K562 (cell line): ENCODE measurements around the gene JPT1. TPM values are rescaled to one million over a fixed set of nuclear protein-coding genes. Genes with fewer than 3 reads are reported as not detected.
A peak's percentile ranks its signal among the peaks of the same experiment; 100 is the strongest.

Source experiments
- ATF6 ChIP-seq: sonication (generic); formaldehyde crosslinking; IDR thresholded peaks from 2 replicates; pipeline ENCODE4 v1.4.0; 2020; ENCODE audit warnings: mild to moderate bottlenecking, missing genetic modification reagents
- E2F1 ChIP-seq: sonication (generic); formaldehyde crosslinking; IDR thresholded peaks from 2 replicates; pipeline ENCODE4 v1.8.1; 2023; ENCODE audit warnings: mild to moderate bottlenecking, missing genetic modification reagents, moderate library complexity
- E2F4 ChIP-seq: sonication (generic); formaldehyde crosslinking; IDR thresholded peaks from 2 replicates; pipeline ENCODE4 v1.8.0; 2022; ENCODE audit warnings: mild to moderate bottlenecking, low read depth, missing genetic modification reagents
- HLTF ChIP-seq: fragments of 450-650 bp; IDR thresholded peaks from 2 replicates; pipeline ENCODE4 v1.6.1; 2016
- KDM4B ChIP-seq, 2 experiments: fragments of 450-650 bp in 1 of 2; sonication (generic) in 1 of 2; IDR thresholded peaks; 2 replicates each; pipeline ENCODE4 v1.6.1; 2016 to 2017; ENCODE audit warnings: borderline replicate concordance in 2 of 2, antibody characterized with exemption in 1 of 2, low read depth in 1 of 2, mild to moderate bottlenecking in 1 of 2
- NONO ChIP-seq, 2 experiments: fragments of 200-400 bp in 1 of 2; fragments of 450-650 bp in 1 of 2; formaldehyde crosslinking in 1 of 2; IDR thresholded peaks; 2 replicates each; pipeline ENCODE4 v1.6.1; 2017; ENCODE audit warnings: low read depth in 2 of 2, mild to moderate bottlenecking in 2 of 2, moderate library complexity in 2 of 2, low read length in 1 of 2
- NR3C1 ChIP-seq: sonication (generic); formaldehyde crosslinking; IDR thresholded peaks from 2 replicates; pipeline ENCODE4 v1.8.1; 2022; ENCODE audit warnings: missing genetic modification reagents
- PHB ChIP-seq: fragments of 250-450 bp; sonication (Bioruptor Pico); IDR thresholded peaks from 2 replicates; pipeline ENCODE4 v1.5.0; 2021
- REST ChIP-seq, 2 experiments: fragments of 450-650 bp; formaldehyde crosslinking in 1 of 2; IDR thresholded peaks; 2 replicates each; pipeline versions ENCODE4 v1.4.0 to v1.6.1; 2014 to 2020; ENCODE audit warnings: mild to moderate bottlenecking in 2 of 2, borderline replicate concordance in 1 of 2, low read depth in 1 of 2
- RNF2 ChIP-seq: sonication (generic); IDR thresholded peaks from 2 replicates; pipeline ENCODE4 v1.6.1; 2016
- ZBTB43 ChIP-seq: sonication (generic); formaldehyde crosslinking; IDR thresholded peaks from 2 replicates; pipeline ENCODE4 v1.8.0; 2023; ENCODE audit warnings: mild to moderate bottlenecking, missing genetic modification reagents
- ZKSCAN1 ChIP-seq: fragments of 150-350 bp; IDR thresholded peaks from 2 replicates; pipeline ENCODE4 v1.6.1; 2016; ENCODE audit warnings: low read depth, low read length
- ZNF239 ChIP-seq: fragments of 250-450 bp; sonication (Bioruptor Pico); IDR thresholded peaks from 2 replicates; pipeline ENCODE4 v1.4.0; 2020; ENCODE audit warnings: mild to moderate bottlenecking
- ZNF282 ChIP-seq: sonication (generic); formaldehyde crosslinking; IDR thresholded peaks from 2 replicates; pipeline ENCODE4 v1.8.1; 2023; ENCODE audit warnings: missing genetic modification reagents
- ZNF311 ChIP-seq: fragments of 250-450 bp; sonication (Bioruptor Pico); IDR thresholded peaks from 2 replicates; pipeline ENCODE4 v1.4.0; 2020; ENCODE audit warnings: mild to moderate bottlenecking, moderate library complexity
- polyA plus RNA-seq, 8 experiments: library from polyadenylated mRNA; depleted of rRNA in 4 of 8; stranded (reverse) in 5 of 8; unstranded in 3 of 8; fragments of >200 nt; fragmentation: Nextera tagmentation in 2 of 8; fragmentation: Illumina TruSeq in 1 of 8; extraction: Ambion mirVana in 2 of 8; extraction: Trizol in 1 of 8; gene quantifications; 2 replicates each; pipeline versions ENCODE4 v1.2.1 to v1.2.3, GENCODE V29; 2011 to 2014; ENCODE audit warnings: inconsistent platforms in 1 of 8, missing spikeins in 1 of 8
- total RNA-seq, 7 experiments: library from RNA; depleted of rRNA in 6 of 7; stranded (reverse); fragments of >200 nt in 6 of 7; fragmentation: Illumina TruSeq in 2 of 7; extraction: Trizol in 2 of 7; gene quantifications; 2 replicates each; pipeline versions ENCODE4 v1.2.1 to v1.2.3, GENCODE V29; 2011 to 2021; ENCODE audit warnings: low replicate concordance in 1 of 7

JPT1 gene
- total and polyA plus RNA-seq, 9 of the 15 experiments (the other 6 are each of a cell fraction or from before 2014, with no cell fraction given): 56.7 to 292 (median 144) TPM

- TF ChIP-seq REST (IDR thresholded peaks at IDR 0.05; ENCODE audit: borderline replicate concordance) (peak; percentile 25; the same call in 1 of the 2 replicates), REST (CRISPR knock-in tag; IDR thresholded peaks at IDR 0.05; ENCODE audit: low read depth) (no peak), E2F4 (CRISPR knock-in tag) (peak; percentile 60; the same call in 1 of the 2 replicates), ATF6 (CRISPR knock-in tag) (no peak), ZNF311 (CRISPR knock-in tag) (no peak), PHB (CRISPR knock-in tag) (0 out of 2 replicates have a peak, but pooled peaks have one; percentile 29), E2F1 (no peak), NONO (IDR thresholded peaks at IDR 0.05; ENCODE audit: low read depth in 2 of 2, low read length in 1 of 2) (no peak), ZNF282 (CRISPR knock-in tag) (0 out of 2 replicates have a peak, but pooled peaks have one; percentile 24), NR3C1 (0 out of 2 replicates have a peak, but pooled peaks have one; percentile 82), HLTF (no peak), ZKSCAN1 (no peak), ZBTB43 (CRISPR knock-in tag) (no peak), ZNF239 (no peak), KDM4B (IDR thresholded peaks at IDR 0.05; ENCODE audit: borderline replicate concordance in 2 of 2, low read depth in 1 of 2) (no peak), RNF2 (no peak)
Measured at GRCh38 chr17:75153780-75154194, 525 bp downstream of the JPT1 start (continued).
